ENCODE data around the gene TMEM132D. TPM values are rescaled to one million over a fixed set of nuclear protein-coding genes. Genes with fewer than 3 reads are reported as not detected.

TMEM132D gene
- total RNA-seq, 1 donor from 2014 or later = not detected

DNA sequence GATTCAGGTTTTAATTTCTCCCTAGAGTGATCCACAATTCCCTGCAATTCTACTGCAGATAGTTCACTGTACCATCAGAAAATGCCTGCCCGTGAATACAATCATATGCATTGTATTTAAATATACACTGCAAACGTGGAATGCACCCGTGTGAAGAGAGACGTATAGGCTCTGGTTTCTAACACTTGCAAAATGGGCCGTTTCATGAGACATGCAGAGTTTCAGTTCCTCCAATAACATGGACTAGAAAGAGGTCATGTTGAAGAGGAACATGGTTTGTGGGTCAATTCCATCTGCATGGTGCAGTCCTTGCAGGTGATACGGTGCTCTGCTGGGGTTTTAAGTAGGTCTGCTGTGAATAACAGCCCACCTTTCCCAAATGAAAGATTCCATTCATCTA, 373.3 kb downstream of the TMEM132D start:
- Mint-ChIP-seq H3K9me3 (ENCODE audit: unreplicated experiment) (peaks cover 5% of the 10 kb centered on the region), H3K36me3 (ENCODE audit: low read depth, unreplicated experiment) (no peaks in the 10 kb centered on the region), H3K27me3 (ENCODE audit: low read depth, unreplicated experiment) (no peaks in the 10 kb centered on the region)

DNA sequence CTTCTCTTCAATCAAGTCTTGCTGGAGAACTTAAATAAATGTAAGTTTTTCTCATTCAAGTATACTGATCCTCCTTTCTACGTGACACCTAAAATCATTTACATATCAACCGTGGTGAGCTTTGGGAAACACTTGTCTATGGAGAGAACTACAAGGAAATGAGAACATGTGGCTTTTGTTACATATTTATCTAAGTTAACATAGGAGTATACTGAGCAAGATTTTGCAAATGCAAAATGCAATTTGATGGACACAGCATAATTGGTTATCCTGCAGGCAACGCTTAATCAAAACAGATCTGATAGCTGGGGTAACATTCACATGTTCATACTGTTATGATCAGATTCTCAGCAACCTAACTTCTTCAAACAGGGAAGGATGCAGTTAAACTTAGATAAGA, 376.3 kb downstream of the TMEM132D start:
- Histone ChIP-seq H3K27ac (ENCODE audit: low read depth, low read length) (no peak overlapping the region), H3K4me3 (ENCODE audit: insufficient read depth, low read depth, low read length) (no peak overlapping the region), H3K9me3 (ENCODE audit: insufficient read depth, low read depth, low read length) (no peaks in the 10 kb centered on the region), H3K79me2 (ENCODE audit: insufficient read depth, low read length) (no peaks in the 10 kb centered on the region), H3K27me3 (ENCODE audit: insufficient read depth, low read length) (no peaks in the 10 kb centered on the region), H2AFZ (ENCODE audit: low read depth, low read length) (no peak overlapping the region), H4K20me1 (ENCODE audit: insufficient read depth, low read length) (no peaks in the 10 kb centered on the region), H3K36me3 (ENCODE audit: insufficient read depth, low read length) (no peaks in the 10 kb centered on the region), H3K4me2 (ENCODE audit: low read length) (no peak overlapping the region), H3K9ac (ENCODE audit: low read length) (no peak overlapping the region), H3K4me1 (ENCODE audit: insufficient read depth, low read length) (no peaks in the 10 kb centered on the region)
- DNase-seq (ENCODE audit: low read depth) = no peak
- no peak overlapping the region for H3K4me3 Mint-ChIP-seq (ENCODE audit: unreplicated experiment)
- H3K27ac Mint-ChIP-seq (ENCODE audit: unreplicated experiment) = no peak overlapping the region
- no peaks in the 10 kb centered on the region for H3K36me3 Mint-ChIP-seq (ENCODE audit: low read depth, unreplicated experiment)
- H3K27me3 Mint-ChIP-seq (ENCODE audit: low read depth, unreplicated experiment) = no peaks in the 10 kb centered on the region
- no peaks in the 10 kb centered on the region for H3K4me1 Mint-ChIP-seq (ENCODE audit: low read depth, unreplicated experiment)
- H3K9me3 Mint-ChIP-seq (ENCODE audit: unreplicated experiment) = peaks cover 2% of the 10 kb centered on the region
- no peak for FAIRE-seq
- no peak for TF ChIP-seq CTCF (IDR thresholded peaks at IDR 0.05; ENCODE audit: insufficient read depth, low read depth, low read length)
- TF ChIP-seq EZH2 (IDR thresholded peaks at IDR 0.05; ENCODE audit: insufficient read depth, low read length) = no peak

More for the DNA sequence above, 373.3 kb downstream of the TMEM132D start:
- no peak for DNase-seq (ENCODE audit: low read depth)
- no peaks in the 10 kb centered on the region for H3K9me3 ChIP-seq (ENCODE audit: insufficient read depth, low read depth, low read length)
- Mint-ChIP-seq H3K27ac (ENCODE audit: unreplicated experiment) (no peak overlapping the region), H3K4me1 (ENCODE audit: low read depth, unreplicated experiment) (no peaks in the 10 kb centered on the region), H3K4me3 (ENCODE audit: unreplicated experiment) (no peak overlapping the region)
- H4K20me1 ChIP-seq (ENCODE audit: insufficient read depth, low read length) = no peaks in the 10 kb centered on the region
- no peak overlapping the region for H3K27ac ChIP-seq (ENCODE audit: low read depth, low read length)
- no peaks in the 10 kb centered on the region for H3K36me3 ChIP-seq (ENCODE audit: insufficient read depth, low read length)
- no peak for TF ChIP-seq EZH2 (IDR thresholded peaks at IDR 0.05; ENCODE audit: insufficient read depth, low read length)
- FAIRE-seq = no peak
- H2AFZ ChIP-seq (ENCODE audit: low read depth, low read length) = no peak overlapping the region
- no peaks in the 10 kb centered on the region for H3K4me1 ChIP-seq (ENCODE audit: insufficient read depth, low read length)
- H3K27me3 ChIP-seq (ENCODE audit: insufficient read depth, low read length) = no peaks in the 10 kb centered on the region
- H3K4me3 ChIP-seq (ENCODE audit: insufficient read depth, low read depth, low read length) = no peak overlapping the region
- H3K9ac ChIP-seq (ENCODE audit: low read length) = no peak overlapping the region
- no peaks in the 10 kb centered on the region for H3K79me2 ChIP-seq (ENCODE audit: insufficient read depth, low read length)
- H3K4me2 ChIP-seq (ENCODE audit: low read length) = no peak overlapping the region

- H3K9me3 ChIP-seq (ENCODE audit: insufficient read depth, low read depth, low read length) = no peaks in the 10 kb centered on the region
- FAIRE-seq = no peak
- H3K79me2 ChIP-seq (ENCODE audit: insufficient read depth, low read length) = no peaks in the 10 kb centered on the region
- H3K27ac Mint-ChIP-seq (ENCODE audit: unreplicated experiment) = no peak overlapping the region
- H2AFZ ChIP-seq (ENCODE audit: low read depth, low read length) = no peak overlapping the region
- H3K4me3 ChIP-seq (ENCODE audit: insufficient read depth, low read depth, low read length) = no peak overlapping the region
- no peak overlapping the region for H3K4me2 ChIP-seq (ENCODE audit: low read length)
- H3K27me3 Mint-ChIP-seq (ENCODE audit: low read depth, unreplicated experiment) = no peaks in the 10 kb centered on the region
- no peak overlapping the region for H3K27ac ChIP-seq (ENCODE audit: low read depth, low read length)
- H3K36me3 ChIP-seq (ENCODE audit: insufficient read depth, low read length) = no peaks in the 10 kb centered on the region
- DNase-seq (ENCODE audit: low read depth) = no peak
- H3K27me3 ChIP-seq (ENCODE audit: insufficient read depth, low read length) = no peaks in the 10 kb centered on the region
- no peak overlapping the region for H3K4me3 Mint-ChIP-seq (ENCODE audit: unreplicated experiment)
- H3K4me1 ChIP-seq (ENCODE audit: insufficient read depth, low read length) = peaks cover 5% of the 10 kb centered on the region
- H3K4me1 Mint-ChIP-seq (ENCODE audit: low read depth, unreplicated experiment) = no peaks in the 10 kb centered on the region
- H3K9ac ChIP-seq (ENCODE audit: low read length) = no peak overlapping the region
- no peaks in the 10 kb centered on the region for H3K36me3 Mint-ChIP-seq (ENCODE audit: low read depth, unreplicated experiment)
- H4K20me1 ChIP-seq (ENCODE audit: insufficient read depth, low read length) = no peaks in the 10 kb centered on the region
- no peak for TF ChIP-seq EZH2 (IDR thresholded peaks at IDR 0.05; ENCODE audit: insufficient read depth, low read length)
- TF ChIP-seq CTCF (IDR thresholded peaks at IDR 0.05; ENCODE audit: insufficient read depth, low read depth, low read length) = no peak
- peaks cover 6% of the 10 kb centered on the region for H3K9me3 Mint-ChIP-seq (ENCODE audit: unreplicated experiment)
These were observed 380.2 kb downstream of the TMEM132D start for GRCh38 chr12:129523621-129524020.

Data from astrocyte (in vitro differentiated cells and primary cell).